ENCODE results near the gene PNP. TPM values are rescaled to one million over a fixed set of nuclear protein-coding genes. Genes with fewer than 3 reads are reported as not detected.

PNP gene
- total and polyA plus RNA-seq, 10 donors: 36.0 to 93.1 (median 64.8) TPM

- TF ChIP-seq POLR2A (IDR thresholded peaks at IDR 0.05): no peak
- TF ChIP-seq CTCF (IDR thresholded peaks at IDR 0.05 in 8 of 11, conservative IDR thresholded peaks at IDR 0.05 in 3 of 11): no peak
- no peak for TF ChIP-seq POLR2AphosphoS5 (IDR thresholded peaks at IDR 0.05)
- 85 to 91% (median 87%) methylated on average over 5 of the region's 5 CpGs for WGBS, 5 donors
Observed at GRCh38 chr14:20482382-20482781, 13.2 kb downstream of the PNP start.

GRCh38 chr14:20485900-20486299, 16.7 kb downstream of the PNP start:
- peaks cover 16 to 45% (median 33%) of the 10 kb centered on the region in 6 donors for H3K4me1 ChIP-seq
- 67 to 83% (median 77%) methylated on average over 7 of the region's 7 CpGs for WGBS, 5 donors
- no peak overlapping the region for H3K27ac ChIP-seq
- H3K36me3 ChIP-seq: no peaks in the 10 kb centered on the region
- no peaks in the 10 kb centered on the region for H3K9me3 ChIP-seq
- no peak overlapping the region for H3K4me3 ChIP-seq
- no peak for DNase-seq
- intact Hi-C loops (cut with DNase I; ENCODE audit: low total_unique reads): no loop called here
- H3K27me3 ChIP-seq (replicated peaks in 1 of 7): no peaks in the 10 kb centered on the region
- no peak for TF ChIP-seq CTCF (IDR thresholded peaks at IDR 0.05 in 8 of 11, conservative IDR thresholded peaks at IDR 0.05 in 3 of 11)

More at GRCh38 chr14:20482382-20482781, 13.2 kb downstream of the PNP start:
- no peaks in the 10 kb centered on the region for H3K9me3 ChIP-seq
- peaks cover 0 to 18% (median 0%) of the 10 kb centered on the region in 6 donors for H3K36me3 ChIP-seq
- H3K27me3 ChIP-seq (replicated peaks in 1 of 7): no peaks in the 10 kb centered on the region
- H3K4me1 ChIP-seq: peaks cover 7 to 29% (median 20%) of the 10 kb centered on the region in 6 donors
- no peak overlapping the region for H3K4me3 ChIP-seq
- DNase-seq: no peak
- no peak overlapping the region for H3K27ac ChIP-seq
- intact Hi-C loops (cut with DNase I; ENCODE audit: low total_unique reads): no loop called here

GRCh38 chr14:20486684-20487395, 17.6 kb downstream of the PNP start:
- 44 to 58% (median 49%) methylated on average over 8 of the region's 8 CpGs for WGBS, 5 donors
- Histone ChIP-seq H3K27ac (peak overlapping the region in 1 of 8 donors; percentile 11), H3K4me1 (peaks cover 16 to 54% (median 40%) of the 10 kb centered on the region in 6 donors), H3K27me3 (replicated peaks in 1 of 7) (no peaks in the 10 kb centered on the region), H3K36me3 (no peaks in the 10 kb centered on the region), H3K9me3 (no peaks in the 10 kb centered on the region), H3K4me3 (no peak overlapping the region)
- TF ChIP-seq POLR2AphosphoS5 (IDR thresholded peaks at IDR 0.05) (no peak), POLR2A (IDR thresholded peaks at IDR 0.05) (no peak), CTCF (IDR thresholded peaks at IDR 0.05 in 8 of 11, conservative IDR thresholded peaks at IDR 0.05 in 3 of 11) (no peak)
- DNase-seq: no peak
- intact Hi-C loops (cut with DNase I; ENCODE audit: low total_unique reads): no loop called here

GRCh38 chr14:20487396-20487725, 18.2 kb downstream of the PNP start:
- Histone ChIP-seq H3K4me1 (peaks cover 20 to 59% (median 43%) of the 10 kb centered on the region in 6 donors), H3K27ac (peak overlapping the region in 1 of 8 donors; percentile 11), H3K9me3 (no peaks in the 10 kb centered on the region), H3K36me3 (no peaks in the 10 kb centered on the region), H3K27me3 (replicated peaks in 1 of 7) (no peaks in the 10 kb centered on the region), H3K4me3 (no peak overlapping the region)
- no peak for TF ChIP-seq POLR2AphosphoS5 (IDR thresholded peaks at IDR 0.05)
- TF ChIP-seq POLR2A (IDR thresholded peaks at IDR 0.05): no peak
- no peak for TF ChIP-seq CTCF (IDR thresholded peaks at IDR 0.05 in 8 of 11, conservative IDR thresholded peaks at IDR 0.05 in 3 of 11)
- intact Hi-C loops (cut with DNase I; ENCODE audit: low total_unique reads): no loop called here
- no peak for DNase-seq

All from spleen (tissue), 11 donors.